Measurements from ENCODE around the gene MORN5.

DNA sequence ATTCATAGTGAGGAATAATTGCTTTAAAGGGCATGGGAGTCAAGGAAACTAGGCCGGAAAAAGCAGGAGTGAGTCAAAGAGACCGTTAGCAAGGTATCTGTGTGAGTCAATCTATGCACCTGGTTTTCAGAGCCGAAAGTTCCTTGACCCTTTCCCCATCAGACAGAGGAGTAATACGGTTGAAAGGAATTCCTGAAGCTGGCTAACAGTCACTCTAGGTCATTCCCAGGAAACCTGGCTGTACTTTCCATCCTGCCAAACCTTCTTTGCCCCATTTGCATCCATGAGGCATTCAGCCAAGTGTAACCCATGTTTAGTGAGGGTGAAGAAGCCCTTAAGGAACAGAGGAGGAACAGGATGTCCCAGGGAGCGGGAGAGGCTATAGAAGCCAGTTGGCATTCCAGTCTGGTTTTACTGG is 88.7 kb downstream of the MORN5 start:
- TF ChIP-seq POLR2A (IDR thresholded peaks at IDR 0.05) = no peak
- no peak for TF ChIP-seq POLR2AphosphoS5 (IDR thresholded peaks at IDR 0.05)

Data from transverse colon (tissue), 3 donors.